Upper lobe of right lung (tissue), 1 donor: ENCODE results near the gene COMTD1. TPM values are rescaled to one million over a fixed set of nuclear protein-coding genes. Genes with fewer than 3 reads are reported as not detected.
A peak's percentile ranks its signal among the peaks of the same experiment; 100 is the strongest.
"Not testable (repeated sequence)": the region's sequence is repeated elsewhere in the genome, so short reads cannot be mapped to it uniquely, and the experiment has no call there.

Experiments used
- ATAC-seq: fragments of 200-7000 bp; cut with Tn5 transposase; one replicate; pipeline ENCODE4 v1.9.1; 2020; ENCODE audit warnings: mild to moderate bottlenecking, moderate library complexity
- DNase-seq: peaks from one replicate; pipeline ENCODE4 v3.0.0-alpha.2; 2020
- H3K27ac ChIP-seq: fragments of 200-600 bp; one replicate; pipeline ENCODE4 v1.8.0; 2022
- H3K27me3 ChIP-seq: fragments of 200-600 bp; one replicate; pipeline ENCODE4 v1.8.0; 2022; ENCODE audit warnings: mild to moderate bottlenecking
- H3K36me3 ChIP-seq: fragments of 200-600 bp; one replicate; pipeline ENCODE4 v1.8.0; 2022
- H3K4me1 ChIP-seq: fragments of 200-600 bp; one replicate; pipeline ENCODE4 v1.8.0; 2022
- H3K4me3 ChIP-seq: fragments of 200-600 bp; one replicate; pipeline ENCODE4 v1.8.0; 2022; ENCODE audit warnings: mild to moderate bottlenecking
- H3K9me3 ChIP-seq: fragments of 200-600 bp; one replicate; pipeline ENCODE4 v1.8.0; 2022
- CTCF ChIP-seq: fragments of 200-600 bp; IDR thresholded peaks from one replicate; pipeline ENCODE4 v1.8.0; 2022; ENCODE audit warnings: antibody characterized with exemption
- intact Hi-C: fragments of 100-400 bp; cut with DNase I; formaldehyde crosslinking; loops from one replicate; pipeline ENCODE4 v1.11.0; 2022
- total RNA-seq: library from RNA; stranded (reverse); fragmentation: NEBNext Ultra II Directional; extraction: Animal tissue kit (Norgen Biotek cat#: 25700); gene quantifications from one replicate; pipeline ENCODE4 v1.2.1, GENCODE V29; 2021
- donor health status: DM: no; HTN: yes; CAD: no; lungs with severe emphysema.

The COMTD1 gene
- total RNA-seq, 1 donor from 2014 or later, result 21.8 TPM

GRCh38 chr10:75202321-75203045 lies 33.3 kb downstream of the COMTD1 start:
- no peaks in the 10 kb centered on the region for H3K36me3 ChIP-seq
- H3K4me1 ChIP-seq, result peaks cover 8% of the 10 kb centered on the region
- no peaks in the 10 kb centered on the region for H3K27me3 ChIP-seq
- no peak overlapping the region for H3K4me3 ChIP-seq
- intact Hi-C loops, result no loop called here
- TF ChIP-seq CTCF, result no peak
- H3K27ac ChIP-seq, result no peak overlapping the region
- DNase-seq, result no peak
- peak; percentile 94 for ATAC-seq
- no peaks in the 10 kb centered on the region for H3K9me3 ChIP-seq

GRCh38 chr10:75201793-75202307 lies 33.9 kb downstream of the COMTD1 start:
- intact Hi-C loops, result no loop called here
- Histone ChIP-seq H3K4me3 (no peak overlapping the region), H3K27ac (no peak overlapping the region), H3K36me3 (no peaks in the 10 kb centered on the region), H3K27me3 (no peaks in the 10 kb centered on the region), H3K4me1 (peaks cover 8% of the 10 kb centered on the region), H3K9me3 (no peaks in the 10 kb centered on the region)
- no peak for DNase-seq
- ATAC-seq, result no peak
- TF ChIP-seq CTCF, result no peak

- H3K27ac ChIP-seq, H3K9me3 ChIP-seq, intact Hi-C loops, H3K27me3 ChIP-seq, H3K4me1 ChIP-seq, DNase-seq, H3K36me3 ChIP-seq, ATAC-seq, H3K4me3 ChIP-seq: not testable (repeated sequence)
Observed at GRCh38 chr10:75199949-75200348, 35.8 kb downstream of the COMTD1 start.

- Histone ChIP-seq H3K9me3 (no peaks in the 10 kb centered on the region), H3K27me3 (no peaks in the 10 kb centered on the region), H3K36me3 (no peaks in the 10 kb centered on the region), H3K4me3 (no peak overlapping the region), H3K27ac (no peak overlapping the region), H3K4me1 (peaks cover 6% of the 10 kb centered on the region)
- ATAC-seq, result no peak
- no peak for TF ChIP-seq CTCF
- no peak for DNase-seq
- intact Hi-C loops, result no loop called here
Observed at GRCh38 chr10:75197906-75198305, 37.9 kb downstream of the COMTD1 start.

- H3K27me3 ChIP-seq, result no peaks in the 10 kb centered on the region
- no peak overlapping the region for H3K4me3 ChIP-seq
- peaks cover 6% of the 10 kb centered on the region for H3K4me1 ChIP-seq
- no peaks in the 10 kb centered on the region for H3K9me3 ChIP-seq
- intact Hi-C loops, result no loop called here
- H3K36me3 ChIP-seq, result no peaks in the 10 kb centered on the region
- DNase-seq (no peak), ATAC-seq (peak; percentile 42)
- TF ChIP-seq CTCF, result no peak
- H3K27ac ChIP-seq, result no peak overlapping the region
Observed at GRCh38 chr10:75197066-75197465, 38.7 kb downstream of the COMTD1 start.

- Histone ChIP-seq H3K27me3 (no peaks in the 10 kb centered on the region), H3K36me3 (no peaks in the 10 kb centered on the region), H3K4me3 (no peak overlapping the region), H3K4me1 (peaks cover 14% of the 10 kb centered on the region), H3K27ac (no peak overlapping the region), H3K9me3 (no peaks in the 10 kb centered on the region)
- DNase-seq (no peak), ATAC-seq (no peak)
- TF ChIP-seq CTCF, result no peak
- intact Hi-C loops, result no loop called here
Observed at GRCh38 chr10:75195035-75195763, 40.6 kb downstream of the COMTD1 start.

GRCh38 chr10:75194625-75195024 lies 41.1 kb downstream of the COMTD1 start:
- H3K9me3 ChIP-seq, H3K27ac ChIP-seq, intact Hi-C loops, DNase-seq, H3K27me3 ChIP-seq, H3K4me3 ChIP-seq, ATAC-seq, H3K36me3 ChIP-seq: not testable (repeated sequence)
- H3K4me1 ChIP-seq, result peaks cover 14% of the 10 kb centered on the region
